Neutrophil (primary cell): ENCODE data around the gene ZCCHC9.

Source experiments
- H3K27ac ChIP-seq: fragments of 200-600 bp; sonication (generic); 2 replicates; pipeline ENCODE4 v1.5.1; 2016; ENCODE audit warnings: mild to moderate bottlenecking, moderate library complexity
- H3K27me3 ChIP-seq: fragments of 200-600 bp; sonication (generic); 2 replicates; pipeline ENCODE4 v1.6.0; 2016; ENCODE audit warnings: mild to moderate bottlenecking
- H3K36me3 ChIP-seq: fragments of 200-600 bp; sonication (generic); 2 replicates; pipeline ENCODE4 v1.5.1; 2017
- H3K4me1 ChIP-seq, 2 experiments: fragments of 200-600 bp in 1 of 2; sonication (generic) in 1 of 2; 1 replicate in 1 of 2; 2 replicates in 1 of 2; pipeline versions ENCODE4 v1.5.1 to v1.6.1; 2013 to 2016; ENCODE audit warnings: low read depth in 1 of 2, low read length in 1 of 2, mild to moderate bottlenecking in 1 of 2, moderate library complexity in 1 of 2; ENCODE audit not compliant: control insufficient read depth in 1 of 2, insufficient read depth in 1 of 2
- H3K4me3 ChIP-seq, 2 experiments: fragments of 200-600 bp in 1 of 2; sonication (generic) in 1 of 2; 1 replicate in 1 of 2; 2 replicates in 1 of 2; pipeline ENCODE4 v1.5.1; 2013 to 2016; ENCODE audit warnings: low read depth in 1 of 2, low read length in 1 of 2, mild to moderate bottlenecking in 1 of 2, moderate library complexity in 1 of 2
- H3K9me3 ChIP-seq: fragments of 200-600 bp; sonication (generic); 2 replicates; pipeline ENCODE4 v1.5.1; 2016
- CTCF ChIP-seq: fragments of 200-600 bp; sonication (generic); IDR thresholded peaks from 2 replicates; pipeline ENCODE4 v1.5.1; 2016; ENCODE audit warnings: antibody characterized with exemption

ZCCHC9 gene

GRCh38 chr5:81310402-81311063, 9.1 kb downstream of the ZCCHC9 start:
- Histone ChIP-seq H3K27ac (no peak overlapping the region), H3K36me3 (peaks cover 65% of the 10 kb centered on the region), H3K9me3 (no peaks in the 10 kb centered on the region), H3K4me3 (no peak overlapping the region), H3K27me3 (no peaks in the 10 kb centered on the region), H3K4me1 (no peaks in the 10 kb centered on the region)
- TF ChIP-seq CTCF: no peak

GRCh38 chr5:81313278-81313677, 11.9 kb downstream of the ZCCHC9 start:
- no peak overlapping the region for H3K4me3 ChIP-seq
- H3K27me3 ChIP-seq: no peaks in the 10 kb centered on the region
- no peaks in the 10 kb centered on the region for H3K9me3 ChIP-seq
- no peak overlapping the region for H3K27ac ChIP-seq
- no peaks in the 10 kb centered on the region for H3K4me1 ChIP-seq
- H3K36me3 ChIP-seq: peaks cover 61% of the 10 kb centered on the region
- no peak for TF ChIP-seq CTCF

GRCh38 chr5:81313686-81314085, 12.3 kb downstream of the ZCCHC9 start:
- Histone ChIP-seq H3K36me3 (peaks cover 57% of the 10 kb centered on the region), H3K4me3 (no peak overlapping the region), H3K9me3 (no peaks in the 10 kb centered on the region), H3K4me1 (no peaks in the 10 kb centered on the region), H3K27me3 (no peaks in the 10 kb centered on the region), H3K27ac (no peak overlapping the region)
- TF ChIP-seq CTCF: no peak

- Histone ChIP-seq H3K4me3 (no peak overlapping the region), H3K4me1 (no peaks in the 10 kb centered on the region), H3K36me3 (peaks cover 48% of the 10 kb centered on the region), H3K27ac (no peak overlapping the region), H3K9me3 (no peaks in the 10 kb centered on the region), H3K27me3 (no peaks in the 10 kb centered on the region)
- TF ChIP-seq CTCF: no peak
These were observed 13.2 kb downstream of the ZCCHC9 start for GRCh38 chr5:81314581-81314980.

- Histone ChIP-seq H3K36me3 (peaks cover 45% of the 10 kb centered on the region), H3K4me1 (no peaks in the 10 kb centered on the region), H3K27me3 (no peaks in the 10 kb centered on the region), H3K4me3 (no peak overlapping the region), H3K27ac (no peak overlapping the region), H3K9me3 (no peaks in the 10 kb centered on the region)
- no peak for TF ChIP-seq CTCF
These were observed 13.9 kb downstream of the ZCCHC9 start for GRCh38 chr5:81315336-81315735.
